ENCODE results near the gene PECR. TPM values are rescaled to one million over a fixed set of nuclear protein-coding genes. Genes with fewer than 3 reads are reported as not detected.

PECR gene
- total RNA-seq, 1 experiment from 2014 or later: 26.0 TPM

- Histone ChIP-seq H4K20me1 (ENCODE audit: low read length) (no peaks in the 10 kb centered on the region), H3K4me2 (ENCODE audit: low read length) (no peak overlapping the region), H2AFZ (ENCODE audit: low read length) (no peak overlapping the region), H3K9ac (ENCODE audit: low read length) (no peak overlapping the region), H3K36me3 (ENCODE audit: low read depth, low read length) (no peaks in the 10 kb centered on the region), H3K4me1 (ENCODE audit: insufficient read depth, low read length) (no peaks in the 10 kb centered on the region), H3K27ac (ENCODE audit: low read length) (no peak overlapping the region), H3K27me3 (ENCODE audit: low read length) (no peaks in the 10 kb centered on the region), H3K4me3 (ENCODE audit: low read length) (no peak overlapping the region), H3K9me3 (ENCODE audit: low read length) (no peaks in the 10 kb centered on the region), H3F3A (ENCODE audit: low read length, unreplicated experiment) (no peaks in the 10 kb centered on the region), H3K9me2 (replicated peaks; ENCODE audit: low read length) (no peaks in the 10 kb centered on the region), H3K79me2 (ENCODE audit: low read length) (no peaks in the 10 kb centered on the region)
- ChIA-PET POLR2A (ENCODE audit: unreplicated experiment) (no interaction called here), CTCF (no interaction called here)
- DNase-seq (no peak), ATAC-seq (no peak)
- no TSS peak for BruUV-seq (replicated peaks)
- TF ChIP-seq CTCF (conservative IDR thresholded peaks at IDR 0.05; ENCODE audit: low read depth, low read length): no peak
- no peak for TF ChIP-seq EZH2 (IDR thresholded peaks at IDR 0.05; ENCODE audit: low read length, unreplicated experiment)
- no peak for TF ChIP-seq EZH2phosphoT487 (IDR thresholded peaks at IDR 0.05; ENCODE audit: borderline replicate concordance, low read length)
- intact Hi-C loops (cut with micrococcal nuclease): loop anchor here (5.0 kb wide), 1 partner anchor 37 kb away; no protein-coding TSS in a partner anchor
These were observed 12.6 kb downstream of the PECR start for GRCh38 chr2:216069028-216069427.

- BruUV-seq (replicated peaks): no TSS peak
- POLR2A ChIA-PET (ENCODE audit: unreplicated experiment): no interaction called here
- H3K9ac ChIP-seq (ENCODE audit: low read length): no peak overlapping the region
- no peak overlapping the region for H3K27ac ChIP-seq (ENCODE audit: low read length)
- TF ChIP-seq CTCF (conservative IDR thresholded peaks at IDR 0.05; ENCODE audit: low read depth, low read length): no peak
- no peak for TF ChIP-seq EZH2phosphoT487 (IDR thresholded peaks at IDR 0.05; ENCODE audit: borderline replicate concordance, low read length)
- no peak for TF ChIP-seq EZH2 (IDR thresholded peaks at IDR 0.05; ENCODE audit: low read length, unreplicated experiment)
- no peaks in the 10 kb centered on the region for H3K4me1 ChIP-seq (ENCODE audit: insufficient read depth, low read length)
- no peak overlapping the region for H2AFZ ChIP-seq (ENCODE audit: low read length)
- H3K27me3 ChIP-seq (ENCODE audit: low read length): no peaks in the 10 kb centered on the region
- ATAC-seq (no peak), DNase-seq (peak; percentile 46)
- no peaks in the 10 kb centered on the region for H4K20me1 ChIP-seq (ENCODE audit: low read length)
- no peaks in the 10 kb centered on the region for H3K79me2 ChIP-seq (ENCODE audit: low read length)
- H3K4me3 ChIP-seq (ENCODE audit: low read length): no peak overlapping the region
- H3K9me2 ChIP-seq (replicated peaks; ENCODE audit: low read length): no peaks in the 10 kb centered on the region
- intact Hi-C loops (cut with micrococcal nuclease): loop anchor here (5.0 kb wide), 1 partner anchor 34 kb away; no protein-coding TSS in a partner anchor
- no peaks in the 10 kb centered on the region for H3F3A ChIP-seq (ENCODE audit: low read length, unreplicated experiment)
- no peaks in the 10 kb centered on the region for H3K36me3 ChIP-seq (ENCODE audit: low read depth, low read length)
- no peaks in the 10 kb centered on the region for H3K9me3 ChIP-seq (ENCODE audit: low read length)
- CTCF ChIA-PET: no interaction called here
- H3K4me2 ChIP-seq (ENCODE audit: low read length): no peak overlapping the region
These were observed 15.4 kb downstream of the PECR start for GRCh38 chr2:216066230-216066629.

- intact Hi-C loops (cut with micrococcal nuclease): loop anchor here (5.0 kb wide), 1 partner anchor 32 kb away; no protein-coding TSS in a partner anchor
- ChIA-PET POLR2A (ENCODE audit: unreplicated experiment) (no interaction called here), CTCF (interaction anchor here (0.5 kb wide), 1 partner anchor 14 kb away, joined by 9 read pairs; no protein-coding TSS in a partner anchor)
- Histone ChIP-seq H3K79me2 (ENCODE audit: low read length) (no peaks in the 10 kb centered on the region), H3K4me3 (ENCODE audit: low read length) (no peak overlapping the region), H3K27ac (ENCODE audit: low read length) (no peak overlapping the region), H3K27me3 (ENCODE audit: low read length) (no peaks in the 10 kb centered on the region), H3K36me3 (ENCODE audit: low read depth, low read length) (no peaks in the 10 kb centered on the region), H4K20me1 (ENCODE audit: low read length) (no peaks in the 10 kb centered on the region), H3K9me3 (ENCODE audit: low read length) (no peaks in the 10 kb centered on the region), H3K4me1 (ENCODE audit: insufficient read depth, low read length) (no peaks in the 10 kb centered on the region), H3K9me2 (replicated peaks; ENCODE audit: low read length) (no peaks in the 10 kb centered on the region), H2AFZ (ENCODE audit: low read length) (no peak overlapping the region), H3K4me2 (ENCODE audit: low read length) (no peak overlapping the region), H3F3A (ENCODE audit: low read length, unreplicated experiment) (no peaks in the 10 kb centered on the region), H3K9ac (ENCODE audit: low read length) (no peak overlapping the region)
- ATAC-seq: no peak
- TF ChIP-seq CTCF (conservative IDR thresholded peaks at IDR 0.05; ENCODE audit: low read depth, low read length): no peak
- no peak for TF ChIP-seq EZH2phosphoT487 (IDR thresholded peaks at IDR 0.05; ENCODE audit: borderline replicate concordance, low read length)
- TF ChIP-seq EZH2 (IDR thresholded peaks at IDR 0.05; ENCODE audit: low read length, unreplicated experiment): no peak
- no TSS peak for BruUV-seq (replicated peaks)
- DNase-seq: no peak
These were observed 16.9 kb downstream of the PECR start for GRCh38 chr2:216064665-216065064.
